Uterus (tissue), 4 donors: ENCODE results near the gene PLEKHH1. TPM values are rescaled to one million over a fixed set of nuclear protein-coding genes. Genes with fewer than 3 reads are reported as not detected.

Source experiments
- DNase-seq, 2 donors: peaks; one replicate each; pipeline ENCODE4 v3.0.0-alpha.2; 2019 to 2020
- H3K27ac ChIP-seq, 2 donors: fragments of 200-600 bp; sonication (generic); 1 replicate in 1 of 2; 2 replicates in 1 of 2; pipeline ENCODE4 v1.5.1; 2016 to 2018
- H3K27me3 ChIP-seq, 2 donors: fragments of 200-600 bp; sonication (generic); one replicate each; pipeline ENCODE4 v1.5.1; 2018 to 2019; ENCODE audit warnings: control low read depth in 1 of 2
- H3K36me3 ChIP-seq, 2 donors: fragments of 200-600 bp; sonication (generic); one replicate each; pipeline ENCODE4 v1.5.1; 2019; ENCODE audit warnings: control low read depth in 1 of 2
- H3K4me1 ChIP-seq, 2 donors: fragments of 200-600 bp; sonication (generic); one replicate each; pipeline ENCODE4 v1.5.1; 2018 to 2019; ENCODE audit warnings: control low read depth in 1 of 2
- H3K4me3 ChIP-seq, 2 donors: fragments of 200-600 bp; sonication (generic); 1 replicate in 1 of 2; 2 replicates in 1 of 2; pipeline ENCODE4 v1.5.1; 2018 to 2019; ENCODE audit warnings: mild to moderate bottlenecking in 1 of 2
- H3K9me3 ChIP-seq, 2 donors: fragments of 200-600 bp; sonication (generic); one replicate each; pipeline ENCODE4 v1.5.1; 2019; ENCODE audit warnings: control low read depth in 1 of 2
- CTCF ChIP-seq, 4 experiments: fragments of 200-600 bp in 2 of 4; fragments of 450-650 bp in 2 of 4; sonication (generic) in 2 of 4; IDR thresholded peaks; one replicate each; pipeline ENCODE4 v1.5.1; 2016 to 2019; ENCODE audit warnings: antibody characterized with exemption in 4 of 4, mild to moderate bottlenecking in 2 of 4, moderate library complexity in 1 of 4
- POLR2A ChIP-seq, 2 donors: fragments of 450-650 bp; IDR thresholded peaks; one replicate each; pipeline ENCODE4 v1.6.1; 2016; ENCODE audit warnings: antibody characterized with exemption in 2 of 2, mild to moderate bottlenecking in 1 of 2, moderate library complexity in 1 of 2
- intact Hi-C: fragments of 100-400 bp; cut with DNase I; formaldehyde crosslinking; loops from one replicate; pipeline ENCODE4 v1.15.1; 2023; ENCODE audit warnings: low total_unique reads
- total RNA-seq, 4 donors: library from RNA; depleted of rRNA in 3 of 4; stranded (reverse); fragments of >200 nt in 3 of 4; gene quantifications; one replicate each; pipeline versions ENCODE4 v1.1.0 to v1.2.4, GENCODE V29; 2014 to 2023
- donor health status: DM: yes; HTN: yes; CAD: no.

PLEKHH1 gene
- total RNA-seq, 4 donors from 2014 or later: 0.29 to 8.0 (median 4.9) TPM

DNA sequence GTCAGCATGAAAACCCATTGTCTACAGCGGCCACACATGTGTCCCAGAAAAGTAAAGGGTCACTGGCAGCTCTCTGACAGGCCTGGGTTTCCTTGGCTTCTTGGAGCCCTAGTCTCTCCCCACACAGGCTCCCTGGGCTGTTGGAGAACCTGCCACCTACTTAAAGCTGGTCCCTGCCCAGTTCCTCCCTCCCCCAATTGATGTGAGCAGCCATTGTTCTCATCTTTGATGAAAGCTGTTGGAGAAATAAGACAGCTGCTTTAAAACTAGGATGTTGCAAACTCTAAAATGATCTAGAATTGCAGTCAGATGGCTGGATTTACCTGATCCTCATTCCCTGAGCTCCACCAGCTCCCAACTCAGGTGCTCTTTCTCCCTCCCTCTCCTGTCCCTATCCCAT lies 4.8 kb upstream of the PLEKHH1 start:
- intact Hi-C loops: no loop called here
- TF ChIP-seq CTCF (IDR thresholded peaks at IDR 0.05) (no peak), POLR2A (IDR thresholded peaks at IDR 0.05) (no peak)
- Histone ChIP-seq H3K9me3 (no peaks in the 10 kb centered on the region), H3K4me3 (no peak overlapping the region), H3K27ac (no peak overlapping the region), H3K27me3 (peaks cover 0 to 4% of the 10 kb centered on the region in 2 donors), H3K36me3 (no peaks in the 10 kb centered on the region), H3K4me1 (no peaks in the 10 kb centered on the region)
- no peak for DNase-seq

- H3K27me3 ChIP-seq: peaks cover 0 to 2% of the 10 kb centered on the region in 2 donors
- intact Hi-C loops: no loop called here
- no peak overlapping the region for H3K27ac ChIP-seq
These were observed 2.8 kb upstream of the PLEKHH1 start for GRCh38 chr14:67529947-67530935.

GRCh38 chr14:67532606-67532997 lies 488 bp upstream of the PLEKHH1 start:
- no peaks in the 10 kb centered on the region for H3K36me3 ChIP-seq
- TF ChIP-seq POLR2A (IDR thresholded peaks at IDR 0.05) (no peak), CTCF (IDR thresholded peaks at IDR 0.05) (no peak)
- H3K4me3 ChIP-seq: peak overlapping the region; percentile 34 to 54
- H3K9me3 ChIP-seq: no peaks in the 10 kb centered on the region
- intact Hi-C loops: no loop called here
- no peaks in the 10 kb centered on the region for H3K4me1 ChIP-seq
- no peaks in the 10 kb centered on the region for H3K27me3 ChIP-seq
- DNase-seq: no peak
- H3K27ac ChIP-seq: peak overlapping the region in 1 of 2 donors; percentile 25

More at GRCh38 chr14:67529947-67530935, 2.8 kb upstream of the PLEKHH1 start:
- DNase-seq: no peak
- H3K9me3 ChIP-seq: no peaks in the 10 kb centered on the region
- no peaks in the 10 kb centered on the region for H3K4me1 ChIP-seq
- TF ChIP-seq POLR2A (IDR thresholded peaks at IDR 0.05) (no peak), CTCF (IDR thresholded peaks at IDR 0.05) (no peak)
- H3K36me3 ChIP-seq: no peaks in the 10 kb centered on the region
- no peak overlapping the region for H3K4me3 ChIP-seq

GRCh38 chr14:67533754-67534085 lies 630 bp downstream of the PLEKHH1 start:
- H3K4me3 ChIP-seq: peak overlapping the region; percentile 34 to 54
- H3K4me1 ChIP-seq: no peaks in the 10 kb centered on the region
- intact Hi-C loops: no loop called here
- H3K27me3 ChIP-seq: no peaks in the 10 kb centered on the region
- H3K27ac ChIP-seq: no peak overlapping the region
- TF ChIP-seq CTCF (IDR thresholded peaks at IDR 0.05) (no peak), POLR2A (IDR thresholded peaks at IDR 0.05) (no peak)
- DNase-seq: no peak
- no peaks in the 10 kb centered on the region for H3K9me3 ChIP-seq
- no peaks in the 10 kb centered on the region for H3K36me3 ChIP-seq

- Histone ChIP-seq H3K27ac (no peak overlapping the region), H3K9me3 (no peaks in the 10 kb centered on the region)
These were observed 3.0 kb downstream of the PLEKHH1 start for GRCh38 chr14:67536087-67536486.

More at GRCh38 chr14:67536087-67536486, 3.0 kb downstream of the PLEKHH1 start:
- DNase-seq: no peak
- Histone ChIP-seq H3K4me1 (no peaks in the 10 kb centered on the region), H3K27me3 (no peaks in the 10 kb centered on the region), H3K4me3 (no peak overlapping the region), H3K36me3 (no peaks in the 10 kb centered on the region)
- intact Hi-C loops: no loop called here
- no peak for TF ChIP-seq CTCF (IDR thresholded peaks at IDR 0.05)
- TF ChIP-seq POLR2A (IDR thresholded peaks at IDR 0.05): no peak
